Heart left ventricle (tissue), 16 donors: ENCODE measurements around the gene TBC1D2. TPM values are rescaled to one million over a fixed set of nuclear protein-coding genes. Genes with fewer than 3 reads are reported as not detected.
A peak's percentile ranks its signal among the peaks of the same experiment; 100 is the strongest.

Experiments
- ATAC-seq, 4 donors: fragments of 200-7000 bp; cut with Tn5 transposase; one replicate each; pipeline ENCODE4 v1.9.1; 2020 to 2022; ENCODE audit warnings: moderate library complexity in 4 of 4, mild to moderate bottlenecking in 3 of 4, moderate number of reproducible peaks in 1 of 4
- DNase-seq, 5 donors: peaks; one replicate each; pipeline ENCODE4 v3.0.0-alpha.2; 2020
- H3K27ac ChIP-seq, 12 donors: fragments of 200-600 bp; sonication (generic) in 4 of 12; one replicate each; pipeline versions ENCODE4 v1.5.0 to v1.8.0; 2016 to 2022; ENCODE audit warnings: mild to moderate bottlenecking in 2 of 12
- H3K27me3 ChIP-seq, 9 donors: fragments of 200-600 bp; sonication (generic) in 2 of 9; one replicate each; pipeline versions ENCODE4 v1.5.1 to v1.8.0; 2016 to 2022; ENCODE audit warnings: mild to moderate bottlenecking in 3 of 9
- H3K36me3 ChIP-seq, 9 donors: fragments of 200-600 bp; sonication (generic) in 2 of 9; one replicate each; pipeline versions ENCODE4 v1.5.0 to v1.8.0; 2018 to 2022; ENCODE audit warnings: mild to moderate bottlenecking in 2 of 9
- H3K4me1 ChIP-seq, 12 donors: fragments of 200-600 bp; sonication (generic) in 4 of 12; one replicate each; pipeline versions ENCODE4 v1.5.0 to v1.8.0; 2016 to 2022; ENCODE audit warnings: mild to moderate bottlenecking in 3 of 12
- H3K4me3 ChIP-seq, 12 donors: fragments of 200-600 bp; sonication (generic) in 4 of 12; one replicate each; pipeline versions ENCODE4 v1.5.0 to v1.8.0; 2017 to 2022; ENCODE audit warnings: mild to moderate bottlenecking in 9 of 12, moderate library complexity in 4 of 12
- H3K9me3 ChIP-seq, 12 donors: fragments of 200-600 bp; sonication (generic) in 4 of 12; one replicate each; pipeline versions ENCODE4 v1.5.0 to v1.8.0; 2016 to 2022; ENCODE audit warnings: mild to moderate bottlenecking in 1 of 12
- CTCF ChIP-seq, 12 donors: fragments of 200-600 bp; sonication (generic) in 4 of 12; IDR thresholded peaks; one replicate each; pipeline versions ENCODE4 v1.5.0 to v1.8.0; 2018 to 2022; ENCODE audit warnings: antibody characterized with exemption in 12 of 12, mild to moderate bottlenecking in 5 of 12
- POLR2A ChIP-seq, 2 donors: fragments of 450-650 bp; IDR thresholded peaks; one replicate each; pipeline ENCODE4 v1.6.1; 2017; ENCODE audit warnings: antibody characterized with exemption in 2 of 2, mild to moderate bottlenecking in 2 of 2, moderate library complexity in 2 of 2
- WGBS, 4 donors: extraction: QIAGEN DNeasy Blood & Tissue Kit in 2 of 4; methylation state at CpG; one replicate each; pipeline versions ENCODE4 v1.1.5 to v1.1.7; 2013 to 2018; 5-methylcytosine and 5-hydroxymethylcytosine counted together
- intact Hi-C, 10 donors: fragments of 100-400 bp; cut with DNase I; formaldehyde crosslinking; loops; one replicate each; pipeline versions ENCODE4 v1.11.1 to v1.14.2; 2022
- long read RNA-seq, 3 donors: library from polyadenylated mRNA; unstranded; transcript quantifications; one replicate each; pipeline ENCODE4 v2.0.0, GENCODE V29; 2020 to 2021
- polyA plus RNA-seq, 2 donors: library from polyadenylated mRNA; stranded (reverse); fragments of 200-250 nt; gene quantifications; one replicate each; pipeline ENCODE4 v1.2.3, GENCODE V29; 2013
- total RNA-seq, 9 donors: library from RNA; depleted of rRNA in 2 of 9; stranded (reverse); fragments of >200 nt in 2 of 9; fragmentation: NEBNext Ultra II Directional in 3 of 9; extraction: Animal tissue kit (Norgen Biotek cat#: 25700) in 3 of 9; gene quantifications; one replicate each; pipeline versions ENCODE4 v1.1.0 to v1.2.4, GENCODE V29; 2016 to 2023
- donor health status: ischemic (EF 13 %, LVEDD 7.1; RV severe dilation, severe dysfunction).
- donor health status: healthy with polysubstance abuse.
- donor health status: DM: no; HTN: yes; CAD: no.
- donor health status: DM: no; HTN: no; CAD: no.
- donor health status: ischemic (EF 25% LVEDD 6.9; RV normal size, moderate dysfunction).
- donor health status: ischemic (EF 25% LVEDD 5.7; RV mildly dilated, moderate dysfunction).
- donor health status: healthy.
- donor health status: DM: yes; HTN: yes; CAD: no.
- donor health status: ischemic (EF 35%, LVEDD 5.7; RV mildly dilated, moderate dysfunction).
- donor health status: nonischemic (EF 11% LVEDD 7.7; RV severe dilation, severe dysfunction).
- donor health status: DM: yes; HTN: yes; CAD: no.
- donor health status: PGD.
- donor health status: ischemic (EF 29% LVEDD 5.4; RV normal size, mild dysfunction).
- donor health status: nonischemic (EF 23%, LVEDD 6.1; RV moderate dilation, normal function).

Gene TBC1D2
- 1 to 10 TPM; 1.1 to 9.4 (median 2.2) TPM for total RNA-seq
- 1 to 10 TPM; 1.2 to 2.3 TPM for polyA plus RNA-seq
- long read RNA-seq, donor 1, partial matches to known transcripts = 3 of 4 reads
- long read RNA-seq, donor 1, other reads (novel, unspliced or antisense) = 1 of 4 reads
- long read RNA-seq, donor 2, transcript TBC1D2-205 (13 exons, 3,349 nt) = major isoform, 5 of 13 reads
- long read RNA-seq, donor 2, partial matches to known transcripts = 4 of 13 reads
- long read RNA-seq, donor 2, other reads (novel, unspliced or antisense) = 3 of 13 reads
- long read RNA-seq, donor 3, partial matches to known transcripts = 0 of 2 reads
- long read RNA-seq, donor 3, other reads (novel, unspliced or antisense) = 1 of 2 reads

DNA sequence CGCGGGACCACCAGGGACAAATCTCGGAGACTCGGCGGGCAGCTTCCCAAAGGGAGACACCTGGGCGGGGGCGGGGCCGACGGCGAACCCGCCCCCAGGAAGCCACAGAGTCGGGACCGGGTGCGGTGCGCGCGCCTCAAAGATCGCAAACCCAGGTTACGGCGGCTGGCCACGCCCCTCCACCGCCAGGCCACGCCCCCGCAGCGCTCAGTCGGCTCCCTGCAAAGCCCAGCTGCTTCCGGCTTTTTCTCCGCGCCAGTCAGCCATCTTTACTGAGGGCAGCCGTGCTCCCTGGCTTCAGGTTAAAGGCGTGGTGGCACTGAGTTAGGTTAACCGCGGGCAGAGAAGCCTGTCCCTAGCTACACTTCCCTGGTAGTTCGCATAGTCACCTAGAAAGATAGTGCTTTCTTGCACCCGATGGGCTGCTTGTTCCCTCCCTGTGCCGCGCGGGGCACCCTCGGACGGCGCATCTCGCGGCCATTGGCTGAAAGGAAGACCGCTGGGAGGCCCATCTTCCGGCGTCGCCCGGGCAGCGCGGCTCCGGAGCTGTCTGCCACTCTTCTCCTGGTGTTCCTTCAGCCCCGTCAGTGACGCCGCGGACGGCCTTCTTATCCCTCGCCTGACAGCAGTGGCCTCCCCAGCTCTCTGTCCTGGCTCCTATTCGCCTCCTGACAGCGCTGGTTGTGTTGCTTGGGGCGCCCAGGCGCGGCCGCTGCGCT lies at the start of gene TBC1D2:
TSS of gene TBC1D2 (minus strand) at position 72 of the 719 bp plus-strand sequence. CDS start 108 bp downstream, outside the sequence.
- H3K4me1 ChIP-seq = peaks cover 0 to 49% (median 15%) of the 10 kb centered on the region in 12 donors
- ATAC-seq = peak; percentile 95 to 98 (median 98)
- intact Hi-C loops = loop anchor here in 7 of 10 donors (2.0 to 10.0 kb wide), 5 partner anchors 178 to 551 kb away; partner anchors contain the start of genes ANP32B (in 3 of the 7), TRMO (in 3 of the 7) and NANS (in 1 of the 7)
- H3K27ac ChIP-seq = peak within 1 kb of the TSS; percentile 82 to 98 (median 94)
- no peaks in the 10 kb centered on the region for H3K27me3 ChIP-seq
- peak within 1 kb of the TSS; percentile 58 to 97 (median 76) for H3K4me3 ChIP-seq
- H3K9me3 ChIP-seq = no peaks in the 10 kb centered on the region
- peak; percentile 95 to 98 (median 95) for DNase-seq
- TF ChIP-seq CTCF (IDR thresholded peaks at IDR 0.05) (peak in 6 of 12 donors; percentile 2 to 42 (median 12)), POLR2A (IDR thresholded peaks at IDR 0.05) (no peak)
- peaks cover 0 to 7% (median 0%) of the 10 kb centered on the region in 9 donors for H3K36me3 ChIP-seq
- 0 to 1% (median 0%) methylated on average over 39 to 64 of the region's 64 CpGs for WGBS, 4 donors

DNA sequence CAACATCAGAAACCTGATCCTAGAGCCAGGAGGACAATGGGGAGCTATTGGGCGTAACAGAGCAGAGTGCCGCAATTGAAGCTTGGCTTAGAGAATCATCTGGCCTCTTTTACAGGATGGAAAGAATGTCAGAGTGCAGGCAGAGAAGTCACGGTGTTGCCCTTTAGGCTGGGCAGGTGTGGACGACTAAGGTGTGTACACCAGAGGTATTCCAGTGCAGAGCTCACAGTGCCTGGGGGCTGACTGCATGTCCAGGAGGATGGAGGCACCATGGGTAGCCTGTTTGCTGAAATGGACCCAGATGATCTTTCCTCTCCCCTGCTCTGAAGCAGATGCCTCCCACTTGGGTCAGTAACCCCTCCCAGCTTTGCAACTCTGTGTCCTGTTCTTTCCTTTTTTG lies 48.9 kb upstream of the TBC1D2 start:
- no peak for ATAC-seq
- H3K27me3 ChIP-seq = no peaks in the 10 kb centered on the region
- WGBS, 4 donors = 90 to 95% (median 93%) methylated on average over 4 of the region's 4 CpGs
- H3K9me3 ChIP-seq = no peaks in the 10 kb centered on the region
- TF ChIP-seq POLR2A (IDR thresholded peaks at IDR 0.05) = no peak
- no peak for TF ChIP-seq CTCF (IDR thresholded peaks at IDR 0.05)
- intact Hi-C loops = no loop called here
- DNase-seq = no peak
- no peak overlapping the region for H3K4me3 ChIP-seq
- H3K27ac ChIP-seq = no peak overlapping the region
- H3K36me3 ChIP-seq = no peaks in the 10 kb centered on the region
- H3K4me1 ChIP-seq = peaks cover 0 to 21% (median 0%) of the 10 kb centered on the region in 12 donors

- Histone ChIP-seq H3K9me3 (no peaks in the 10 kb centered on the region), H3K4me3 (no peak overlapping the region), H3K4me1 (peaks cover 0 to 21% (median 0%) of the 10 kb centered on the region in 12 donors), H3K27ac (no peak overlapping the region), H3K27me3 (no peaks in the 10 kb centered on the region), H3K36me3 (no peaks in the 10 kb centered on the region)
- 76 to 92% (median 83%) methylated on average over 8 of the region's 8 CpGs for WGBS, 4 donors
- ATAC-seq (no peak), DNase-seq (no peak)
- intact Hi-C loops = no loop called here
- TF ChIP-seq POLR2A (IDR thresholded peaks at IDR 0.05) = no peak
- TF ChIP-seq CTCF (IDR thresholded peaks at IDR 0.05) = no peak
These were observed 48.2 kb upstream of the TBC1D2 start for GRCh38 chr9:98303633-98304125.
